Hepatocyte (in vitro differentiated cells): ENCODE results near the gene SLC10A6. TPM values are rescaled to one million over a fixed set of nuclear protein-coding genes. Genes with fewer than 3 reads are reported as not detected.

Experiments
- DNase-seq: peaks from one replicate; pipeline ENCODE4 v3.0.0-alpha.2; 2016; ENCODE audit warnings: low spot score
- H2AFZ ChIP-seq: fragments of 200-600 bp; sonication (generic); 2 replicates; pipeline ENCODE4 v1.6.0; 2016; ENCODE audit warnings: antibody characterized with exemption, mild to moderate bottlenecking
- H3K27ac ChIP-seq: fragments of 200-600 bp; sonication (generic); 2 replicates; pipeline ENCODE4 v1.5.1; 2016; ENCODE audit warnings: mild to moderate bottlenecking
- H3K27me3 ChIP-seq: fragments of 200-600 bp; sonication (generic); 2 replicates; pipeline ENCODE4 v1.6.1; 2016
- H3K36me3 ChIP-seq: fragments of 200-600 bp; sonication (generic); replicated peaks from 2 replicates; pipeline ENCODE4 v1.5.1; 2016; ENCODE audit warnings: low read depth; ENCODE audit not compliant: insufficient read depth
- H3K4me1 ChIP-seq: fragments of 200-600 bp; sonication (generic); 2 replicates; pipeline ENCODE4 v1.5.1; 2016; ENCODE audit warnings: mild to moderate bottlenecking, moderate library complexity; ENCODE audit not compliant: insufficient read depth
- H3K4me2 ChIP-seq: fragments of 200-600 bp; sonication (generic); 2 replicates; pipeline ENCODE4 v1.6.0; 2016
- H3K4me3 ChIP-seq: fragments of 200-600 bp; sonication (generic); 2 replicates; pipeline ENCODE4 v1.5.1; 2016; ENCODE audit warnings: mild to moderate bottlenecking
- H3K79me2 ChIP-seq: fragments of 200-600 bp; sonication (generic); 2 replicates; pipeline ENCODE4 v1.6.0; 2017; ENCODE audit warnings: mild to moderate bottlenecking
- H3K9me2 ChIP-seq: fragments of 200-600 bp; sonication (generic); replicated peaks from 2 replicates; pipeline ENCODE4 v1.6.0; 2017; ENCODE audit warnings: mild to moderate bottlenecking; ENCODE audit not compliant: insufficient read depth
- H3K9me3 ChIP-seq: fragments of 200-600 bp; sonication (generic); 2 replicates; pipeline ENCODE4 v1.5.1; 2016; ENCODE audit warnings: low read depth, mild to moderate bottlenecking
- H4K20me1 ChIP-seq: fragments of 200-600 bp; sonication (generic); 2 replicates; pipeline ENCODE4 v1.6.0; 2016; ENCODE audit warnings: mild to moderate bottlenecking; ENCODE audit not compliant: insufficient read depth, poor library complexity, severe bottlenecking
- EZH2 ChIP-seq: fragments of 200-600 bp; sonication (generic); IDR thresholded peaks from 2 replicates; pipeline ENCODE4 v1.6.1; 2016; ENCODE audit warnings: antibody characterized with exemption, mild to moderate bottlenecking, borderline replicate concordance
- EZH2phosphoT487 ChIP-seq: fragments of 200-600 bp; sonication (generic); IDR thresholded peaks from one replicate; pipeline ENCODE4 v1.6.1; 2018; ENCODE audit warnings: antibody characterized with exemption, mild to moderate bottlenecking, low read depth, moderate library complexity; ENCODE audit not compliant: unreplicated experiment, severe bottlenecking
- WGBS: methylation state at CpG from one replicate; pipeline ENCODE4 v1.1.6; 2016; ENCODE audit warnings: low lambda C conversion rate; ENCODE audit errors: missing lambda C conversion rate; 5-methylcytosine and 5-hydroxymethylcytosine counted together
- polyA plus RNA-seq: library from polyadenylated mRNA; unstranded; fragments of >200 nt; fragmentation: Nextera tagmentation; extraction: Ambion mirVana; gene quantifications from 2 replicates; pipeline ENCODE4 v1.2.1, GENCODE V29; 2016
- total RNA-seq: library from RNA; depleted of rRNA; stranded (reverse); fragments of >200 nt; gene quantifications from 2 replicates; pipeline ENCODE4 v1.2.3, GENCODE V29; 2014
- TF ChIP-seq, protein P1 (sequence below): fragments of 200-600 bp; sonication (generic); IDR thresholded peaks from 2 replicates; pipeline ENCODE4 v1.5.1; 2016; ENCODE audit warnings: antibody characterized with exemption, mild to moderate bottlenecking; ENCODE audit not compliant: poor library complexity

SLC10A6 gene
- total and polyA plus RNA-seq, 2 experiments from 2014 or later, result 0.10 TPM; not detected in 1

- no peaks in the 10 kb centered on the region for H3K79me2 ChIP-seq
- H3K27ac ChIP-seq, result no peak overlapping the region
- H3K27me3 ChIP-seq, result no peaks in the 10 kb centered on the region
- peaks cover 12% of the 10 kb centered on the region for H3K4me1 ChIP-seq
- H3K4me2 ChIP-seq, result no peak overlapping the region
- no peaks in the 10 kb centered on the region for H3K9me2 ChIP-seq
- WGBS, result 76% methylated on average over 6 of the region's 6 CpGs
- H2AFZ ChIP-seq, result no peak overlapping the region
- H3K4me3 ChIP-seq, result no peak overlapping the region
- no peaks in the 10 kb centered on the region for H4K20me1 ChIP-seq
- no peaks in the 10 kb centered on the region for H3K9me3 ChIP-seq
- peak; percentile 84 for DNase-seq
- no peak for TF ChIP-seq EZH2
- TF ChIP-seq, protein P1, sequence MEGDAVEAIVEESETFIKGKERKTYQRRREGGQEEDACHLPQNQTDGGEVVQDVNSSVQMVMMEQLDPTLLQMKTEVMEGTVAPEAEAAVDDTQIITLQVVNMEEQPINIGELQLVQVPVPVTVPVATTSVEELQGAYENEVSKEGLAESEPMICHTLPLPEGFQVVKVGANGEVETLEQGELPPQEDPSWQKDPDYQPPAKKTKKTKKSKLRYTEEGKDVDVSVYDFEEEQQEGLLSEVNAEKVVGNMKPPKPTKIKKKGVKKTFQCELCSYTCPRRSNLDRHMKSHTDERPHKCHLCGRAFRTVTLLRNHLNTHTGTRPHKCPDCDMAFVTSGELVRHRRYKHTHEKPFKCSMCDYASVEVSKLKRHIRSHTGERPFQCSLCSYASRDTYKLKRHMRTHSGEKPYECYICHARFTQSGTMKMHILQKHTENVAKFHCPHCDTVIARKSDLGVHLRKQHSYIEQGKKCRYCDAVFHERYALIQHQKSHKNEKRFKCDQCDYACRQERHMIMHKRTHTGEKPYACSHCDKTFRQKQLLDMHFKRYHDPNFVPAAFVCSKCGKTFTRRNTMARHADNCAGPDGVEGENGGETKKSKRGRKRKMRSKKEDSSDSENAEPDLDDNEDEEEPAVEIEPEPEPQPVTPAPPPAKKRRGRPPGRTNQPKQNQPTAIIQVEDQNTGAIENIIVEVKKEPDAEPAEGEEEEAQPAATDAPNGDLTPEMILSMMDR, result peak; percentile 84
- TF ChIP-seq EZH2phosphoT487, result no peak
- no peaks in the 10 kb centered on the region for H3K36me3 ChIP-seq
Observed at GRCh38 chr4:86895692-86896488, 46.7 kb upstream of the SLC10A6 start.

- H3K9me3 ChIP-seq, result no peaks in the 10 kb centered on the region
- H3K79me2 ChIP-seq, result no peaks in the 10 kb centered on the region
- no peak overlapping the region for H3K27ac ChIP-seq
- peaks cover 14% of the 10 kb centered on the region for H3K4me1 ChIP-seq
- no peaks in the 10 kb centered on the region for H4K20me1 ChIP-seq
- no peaks in the 10 kb centered on the region for H3K9me2 ChIP-seq
- H3K4me3 ChIP-seq, result no peak overlapping the region
- H3K27me3 ChIP-seq, result no peaks in the 10 kb centered on the region
- H3K36me3 ChIP-seq, result no peaks in the 10 kb centered on the region
- TF ChIP-seq EZH2 (no peak), EZH2phosphoT487 (no peak)
- no peak for DNase-seq
- no peak overlapping the region for H3K4me2 ChIP-seq
- no peak overlapping the region for H2AFZ ChIP-seq
Observed at GRCh38 chr4:86894455-86894854, 45.3 kb upstream of the SLC10A6 start.

DNA sequence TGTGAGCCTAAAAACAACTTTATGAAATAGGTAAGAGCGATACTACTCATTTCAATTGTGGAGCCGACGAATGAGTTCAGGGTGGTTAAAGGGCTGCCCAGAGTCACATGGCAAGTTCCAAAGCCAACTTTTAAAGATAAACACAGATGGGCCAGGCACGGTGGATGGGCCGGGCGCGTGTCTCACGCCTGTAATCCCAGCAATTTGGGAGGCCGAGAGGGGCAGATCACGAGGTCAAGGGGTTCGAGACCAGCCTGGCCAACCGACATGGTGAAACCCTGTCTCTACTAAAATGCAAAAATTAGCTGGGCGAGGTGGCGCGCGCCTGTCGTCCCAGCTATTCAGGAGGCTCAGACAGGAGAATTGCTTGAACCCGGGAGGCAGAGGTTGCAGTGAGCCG is 44.0 kb upstream of the SLC10A6 start:
- Histone ChIP-seq H3K4me2 (peak overlapping the region; percentile 90), H3K27ac (peak overlapping the region; percentile 93), H3K27me3 (no peaks in the 10 kb centered on the region), H3K79me2 (no peaks in the 10 kb centered on the region), H3K4me3 (no peak overlapping the region), H3K9me3 (no peaks in the 10 kb centered on the region), H3K36me3 (no peaks in the 10 kb centered on the region), H2AFZ (peak overlapping the region; percentile 100), H4K20me1 (no peaks in the 10 kb centered on the region), H3K9me2 (no peaks in the 10 kb centered on the region), H3K4me1 (peaks cover 14% of the 10 kb centered on the region)
- TF ChIP-seq, protein P1, result no peak
- TF ChIP-seq EZH2phosphoT487 (no peak), EZH2 (no peak)
- 89% methylated on average over 19 of the region's 19 CpGs for WGBS
- no peak for DNase-seq

- H3K9me2 ChIP-seq, result no peaks in the 10 kb centered on the region
- peak overlapping the region; percentile 90 for H3K4me2 ChIP-seq
- H3K36me3 ChIP-seq, result no peaks in the 10 kb centered on the region
- H4K20me1 ChIP-seq, result no peaks in the 10 kb centered on the region
- no peaks in the 10 kb centered on the region for H3K79me2 ChIP-seq
- TF ChIP-seq, protein P1, result no peak
- no peak for TF ChIP-seq EZH2phosphoT487
- no peak for TF ChIP-seq EZH2
- peaks cover 14% of the 10 kb centered on the region for H3K4me1 ChIP-seq
- H3K9me3 ChIP-seq, result no peaks in the 10 kb centered on the region
- WGBS, result 17% methylated on average over 13 of the region's 13 CpGs
- H3K4me3 ChIP-seq, result peak overlapping the region; percentile 95
- DNase-seq, result no peak
- peak overlapping the region; percentile 100 for H2AFZ ChIP-seq
- no peaks in the 10 kb centered on the region for H3K27me3 ChIP-seq
- H3K27ac ChIP-seq, result peak overlapping the region; percentile 93
Observed at GRCh38 chr4:86892636-86892960, 43.4 kb upstream of the SLC10A6 start.
